ACC112 (cell line): ENCODE results near the gene SOX6.

Experiments used
- H2AFZ ChIP-seq: fragments of 200-600 bp; sonication (generic); one replicate; pipeline ENCODE4 v1.6.0; 2017; ENCODE audit warnings: antibody characterized with exemption, low read length; ENCODE audit not compliant: unreplicated experiment
- H3K27ac ChIP-seq: fragments of 200-600 bp; sonication (generic); 2 replicates; pipeline ENCODE4 v1.5.1; 2014; ENCODE audit warnings: low read depth, mild to moderate bottlenecking, antibody characterized with exemption, low read length, moderate library complexity
- H3K27me3 ChIP-seq: fragments of 200-600 bp; sonication (generic); 2 replicates; pipeline ENCODE4 v1.6.1; 2014; ENCODE audit warnings: mild to moderate bottlenecking, antibody characterized with exemption, low read length, moderate library complexity, mixed read lengths; ENCODE audit not compliant: insufficient read depth
- H3K36me3 ChIP-seq: fragments of 200-600 bp; sonication (generic); 2 replicates; pipeline ENCODE4 v1.6.1; 2016; ENCODE audit warnings: mild to moderate bottlenecking, antibody characterized with exemption, low read length, moderate library complexity, mixed read lengths; ENCODE audit not compliant: insufficient read depth
- H3K4me1 ChIP-seq: fragments of 200-600 bp; sonication (generic); one replicate; pipeline ENCODE4 v1.6.1; 2016; ENCODE audit warnings: low read length, mixed read lengths; ENCODE audit not compliant: insufficient read depth, unreplicated experiment, control insufficient read depth
- H3K4me3 ChIP-seq: fragments of 200-600 bp; sonication (generic); 2 replicates; pipeline ENCODE4 v1.5.1; 2014; ENCODE audit warnings: mild to moderate bottlenecking, low read depth, low read length
- H3K79me2 ChIP-seq: fragments of 200-600 bp; sonication (generic); one replicate; pipeline ENCODE4 v1.6.0; 2016; ENCODE audit warnings: low read length; ENCODE audit not compliant: control insufficient read depth, unreplicated experiment, insufficient read depth

The SOX6 gene

GRCh38 chr11:15988016-15988550 lies 368.3 kb downstream of the SOX6 start:
- Histone ChIP-seq H3K27ac (no peak overlapping the region), H3K4me1 (no peaks in the 10 kb centered on the region), H3K79me2 (no peaks in the 10 kb centered on the region), H3K4me3 (no peak overlapping the region), H2AFZ (no peak overlapping the region), H3K27me3 (no peaks in the 10 kb centered on the region; the same call in 1 of the 2 replicates), H3K36me3 (no peaks in the 10 kb centered on the region)

DNA sequence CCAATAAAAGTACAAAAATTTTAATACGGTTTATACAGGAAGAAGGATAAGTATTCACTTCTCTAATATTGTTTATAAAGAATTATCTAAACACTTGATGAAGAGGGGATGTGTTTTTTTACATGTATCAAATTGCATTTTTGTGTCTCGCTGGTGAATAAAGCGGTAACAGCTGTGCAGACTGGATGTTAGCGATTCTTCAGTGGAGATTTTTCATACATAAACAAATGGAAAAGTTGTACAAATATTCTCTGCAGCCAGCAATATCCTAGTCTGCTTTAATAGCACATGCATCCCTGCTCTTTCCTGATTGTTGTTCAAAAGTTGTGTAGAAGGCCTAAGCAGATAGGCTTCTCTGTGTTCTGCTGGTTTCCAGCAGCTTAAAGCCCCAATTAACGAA lies 369.3 kb downstream of the SOX6 start:
- Histone ChIP-seq H3K79me2 (no peaks in the 10 kb centered on the region), H3K27ac (no peak overlapping the region), H3K36me3 (no peaks in the 10 kb centered on the region), H3K27me3 (no peaks in the 10 kb centered on the region; the same call in 1 of the 2 replicates), H2AFZ (no peak overlapping the region), H3K4me1 (no peaks in the 10 kb centered on the region), H3K4me3 (no peak overlapping the region)

DNA sequence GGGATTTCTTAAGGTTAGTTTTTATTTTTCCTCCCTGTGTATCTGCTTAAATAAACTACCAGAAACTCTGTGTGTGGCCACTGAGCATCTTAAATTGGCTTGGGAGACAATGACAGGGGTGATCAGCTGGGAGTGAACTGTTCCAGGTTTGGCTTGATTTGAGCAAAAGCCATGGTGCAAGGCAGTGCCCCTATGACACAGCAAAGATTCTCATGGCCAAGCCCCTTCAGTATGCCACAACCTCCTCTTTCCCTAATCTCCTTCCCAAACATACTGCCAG lies 370.5 kb downstream of the SOX6 start:
- H3K36me3 ChIP-seq = no peaks in the 10 kb centered on the region
- H3K4me1 ChIP-seq = no peaks in the 10 kb centered on the region
- H3K4me3 ChIP-seq = no peak overlapping the region
- H3K27ac ChIP-seq = no peak overlapping the region
- H2AFZ ChIP-seq = no peak overlapping the region
- H3K27me3 ChIP-seq = no peaks in the 10 kb centered on the region; the same call in 1 of the 2 replicates
- H3K79me2 ChIP-seq = no peaks in the 10 kb centered on the region

GRCh38 chr11:15985127-15985859 lies 371.1 kb downstream of the SOX6 start:
- H2AFZ ChIP-seq = no peak overlapping the region
- H3K27me3 ChIP-seq = no peaks in the 10 kb centered on the region; the same call in 1 of the 2 replicates
- no peaks in the 10 kb centered on the region for H3K36me3 ChIP-seq
- no peak overlapping the region for H3K4me3 ChIP-seq
- H3K79me2 ChIP-seq = no peaks in the 10 kb centered on the region
- H3K27ac ChIP-seq = no peak overlapping the region
- no peaks in the 10 kb centered on the region for H3K4me1 ChIP-seq

GRCh38 chr11:15981292-15981691 lies 375.1 kb downstream of the SOX6 start:
- H3K27ac ChIP-seq = no peak overlapping the region
- no peaks in the 10 kb centered on the region for H3K79me2 ChIP-seq
- no peak overlapping the region for H3K4me3 ChIP-seq
- H3K27me3 ChIP-seq = no peaks in the 10 kb centered on the region; the same call in 1 of the 2 replicates
- no peaks in the 10 kb centered on the region for H3K36me3 ChIP-seq
- H2AFZ ChIP-seq = no peak overlapping the region
- H3K4me1 ChIP-seq = peaks cover 7% of the 10 kb centered on the region

- no peaks in the 10 kb centered on the region for H3K36me3 ChIP-seq
- no peak overlapping the region for H2AFZ ChIP-seq
- H3K4me1 ChIP-seq = peaks cover 8% of the 10 kb centered on the region
- H3K27ac ChIP-seq = no peak overlapping the region
- H3K27me3 ChIP-seq = no peaks in the 10 kb centered on the region
- no peaks in the 10 kb centered on the region for H3K79me2 ChIP-seq
- no peak overlapping the region for H3K4me3 ChIP-seq
These were observed 379.2 kb downstream of the SOX6 start for GRCh38 chr11:15977116-15977515.

DNA sequence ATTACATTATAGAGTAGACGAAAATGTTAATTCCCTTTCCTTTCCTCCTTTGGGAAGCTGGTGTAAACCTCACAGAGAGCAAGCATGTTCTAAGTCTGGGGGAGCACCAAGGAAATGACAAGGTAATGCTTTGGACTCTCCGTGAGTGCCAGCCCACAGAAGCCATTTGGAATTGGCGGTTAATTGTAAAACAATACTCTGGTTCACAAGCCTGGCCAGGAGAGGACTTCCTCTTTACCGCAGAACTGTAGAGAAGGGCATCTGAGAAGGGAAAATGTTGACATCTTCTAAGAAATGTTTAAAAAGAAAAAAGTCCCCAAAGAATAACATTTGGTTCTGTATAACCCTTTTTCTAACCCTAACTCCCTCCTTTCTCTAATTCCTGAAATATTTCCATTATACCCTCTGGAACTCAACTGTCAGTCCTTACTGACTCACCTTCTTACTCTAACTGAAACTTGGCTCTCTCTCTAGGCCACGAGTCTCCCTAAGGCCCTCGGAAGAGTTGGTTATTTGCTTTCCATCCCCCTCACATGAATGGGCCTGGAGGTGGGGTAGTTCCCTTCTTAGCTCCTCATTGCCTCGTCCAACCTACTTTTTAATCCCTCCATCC lies 379.8 kb downstream of the SOX6 start:
- H3K4me3 ChIP-seq = no peak overlapping the region
- H2AFZ ChIP-seq = peak overlapping the region; percentile 22
- peaks cover 8% of the 10 kb centered on the region for H3K4me1 ChIP-seq
- no peak overlapping the region for H3K27ac ChIP-seq
- no peaks in the 10 kb centered on the region for H3K27me3 ChIP-seq
- H3K79me2 ChIP-seq = no peaks in the 10 kb centered on the region
- no peaks in the 10 kb centered on the region for H3K36me3 ChIP-seq

GRCh38 chr11:15975742-15976141 lies 380.6 kb downstream of the SOX6 start:
- Histone ChIP-seq H3K27ac (no peak overlapping the region), H3K36me3 (no peaks in the 10 kb centered on the region), H2AFZ (no peak overlapping the region), H3K27me3 (no peaks in the 10 kb centered on the region), H3K4me3 (no peak overlapping the region), H3K4me1 (peaks cover 9% of the 10 kb centered on the region), H3K79me2 (no peaks in the 10 kb centered on the region)

- Histone ChIP-seq H3K4me3 (no peak overlapping the region), H3K4me1 (peaks cover 32% of the 10 kb centered on the region), H3K27ac (no peak overlapping the region), H3K36me3 (no peaks in the 10 kb centered on the region), H3K79me2 (no peaks in the 10 kb centered on the region), H2AFZ (no peak overlapping the region), H3K27me3 (no peaks in the 10 kb centered on the region)
These were observed 383.5 kb downstream of the SOX6 start for GRCh38 chr11:15972838-15973237.

DNA sequence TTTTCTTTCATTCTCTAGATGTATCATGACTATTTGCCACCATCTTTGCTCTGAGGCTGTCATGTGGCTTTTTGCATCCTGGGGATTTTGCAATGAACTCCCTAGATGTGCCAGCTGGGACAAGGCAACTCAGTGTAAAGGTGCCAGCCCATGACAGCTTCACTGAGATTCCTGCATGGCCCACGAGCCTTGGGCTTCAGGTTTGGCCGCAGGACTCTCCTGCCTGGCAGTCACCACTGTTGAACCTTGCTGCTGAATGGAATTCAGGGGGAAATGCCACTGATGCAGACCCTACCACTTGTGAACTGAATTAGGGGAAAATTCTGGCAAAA lies 385.2 kb downstream of the SOX6 start:
- peaks cover 33% of the 10 kb centered on the region for H3K4me1 ChIP-seq
- H3K27me3 ChIP-seq = no peaks in the 10 kb centered on the region
- H2AFZ ChIP-seq = no peak overlapping the region
- no peaks in the 10 kb centered on the region for H3K79me2 ChIP-seq
- H3K27ac ChIP-seq = no peak overlapping the region
- no peaks in the 10 kb centered on the region for H3K36me3 ChIP-seq
- H3K4me3 ChIP-seq = no peak overlapping the region
